ENCODE measurements around the gene OR6C2. TPM values are rescaled to one million over a fixed set of nuclear protein-coding genes. Genes with fewer than 3 reads are reported as not detected.
"Not testable (repeated sequence)": the region's sequence is repeated elsewhere in the genome, so short reads cannot be mapped to it uniquely, and the experiment has no call there.

Gene OR6C2
- not detected for polyA plus RNA-seq (ENCODE audit: insufficient read length in 4 of 4)

- DNase-seq (ENCODE audit: low read depth in 4 of 4, low spot score in 3 of 4), result no peak
These were observed at the start of gene OR6C2 for GRCh38 chr12:55443776-55444175. Gene OR6C2, plus strand, starts transcription at chr12:55444076. Its CDS starts 8,138 bp downstream, at chr12:55452214.

DNA sequence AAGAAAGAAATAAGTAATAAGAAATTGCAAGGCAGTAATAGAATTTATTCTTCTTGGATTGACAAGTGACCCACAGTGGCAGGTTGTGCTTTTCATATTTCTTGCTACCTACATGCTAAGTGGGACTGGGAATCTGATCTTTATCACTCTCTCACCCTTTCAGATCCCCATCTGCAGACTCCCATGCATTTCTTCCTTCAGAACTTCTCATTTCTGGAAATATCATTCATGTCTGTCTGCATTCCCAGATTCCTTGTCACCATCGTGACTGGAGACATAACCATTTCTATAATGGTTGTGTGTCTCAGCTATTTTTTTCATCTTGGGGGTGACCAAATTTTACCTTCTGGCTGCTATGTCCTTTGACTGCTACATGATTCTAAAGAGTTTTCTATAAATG lies 47.5 kb upstream of the OR6C2 start:
- DNase-seq (ENCODE audit: low read depth in 4 of 4, low spot score in 3 of 4), result no peak

DNA sequence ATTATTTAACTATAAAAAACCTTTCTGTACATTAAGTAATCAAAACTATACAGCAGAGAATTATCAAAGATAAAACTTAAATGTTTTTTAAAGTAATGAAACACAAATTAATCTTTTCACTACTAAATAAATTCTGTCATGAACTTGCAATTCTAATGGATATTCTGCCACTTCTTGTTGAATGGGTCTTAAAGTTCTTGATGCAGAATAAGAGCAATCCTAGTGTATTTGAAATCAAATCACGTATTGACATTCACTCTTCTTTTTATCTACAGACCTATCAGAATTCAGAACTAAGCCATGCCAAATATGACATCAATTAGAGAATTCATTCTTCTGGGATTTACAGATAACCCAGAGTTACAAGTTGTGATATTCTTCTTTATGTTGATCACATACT lies 43.6 kb upstream of the OR6C2 start, which contains the start of gene OR6C65:
TSS of gene OR6C65 (plus strand) at position 301 of the 400 bp plus-strand sequence. CDS start at position 301, 0 bp downstream.
- DNase-seq (ENCODE audit: low read depth in 4 of 4, low spot score in 3 of 4), result no peak

GRCh38 chr12:55407866-55408265 lies 36.0 kb upstream of the OR6C2 start:
- no peak for DNase-seq (ENCODE audit: low read depth in 4 of 4, low spot score in 3 of 4)

DNA sequence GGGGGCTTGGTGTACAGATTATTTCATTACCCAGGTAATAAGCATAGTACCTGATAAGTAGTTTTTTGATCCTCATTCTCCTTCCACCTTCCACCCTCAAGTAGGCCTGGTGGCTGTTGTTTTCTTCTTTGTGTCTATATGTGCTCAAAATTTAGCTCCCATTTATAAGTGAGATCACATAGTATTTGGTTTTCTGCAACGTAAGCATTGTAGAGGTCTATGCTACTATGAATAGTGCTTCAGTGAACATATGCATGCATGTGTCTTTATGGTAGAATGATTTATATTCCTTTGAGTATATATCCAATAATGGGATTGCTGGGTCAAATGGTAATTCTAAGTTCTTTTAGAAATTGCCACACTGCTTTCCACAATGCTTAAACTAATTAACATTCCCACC lies 34.7 kb upstream of the OR6C2 start:
- DNase-seq (ENCODE audit: low read depth in 4 of 4, low spot score in 3 of 4), result not testable (repeated sequence)

DNA sequence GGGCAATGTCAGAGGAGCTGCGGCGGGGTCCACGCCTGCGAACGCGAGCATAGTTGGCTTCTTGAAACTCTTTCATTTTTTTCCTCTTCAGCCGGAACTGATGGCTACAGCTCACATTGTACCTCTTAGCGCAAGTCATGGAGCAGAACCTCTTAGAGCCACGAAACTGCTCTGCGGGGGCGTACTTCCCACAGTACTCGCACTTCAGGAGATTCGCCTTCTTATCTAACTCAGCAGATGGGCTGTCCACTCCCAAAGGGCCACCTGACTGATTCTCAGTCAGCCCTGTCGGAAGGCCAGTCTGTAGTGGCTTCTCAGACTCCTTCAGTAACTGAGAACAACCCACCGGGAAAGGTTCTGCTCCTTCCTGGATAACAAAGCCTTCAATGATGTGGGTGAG lies 31.7 kb upstream of the OR6C2 start:
- DNase-seq (ENCODE audit: low read depth in 4 of 4, low spot score in 3 of 4), result not testable (repeated sequence)

GRCh38 chr12:55413498-55414388 lies 30.1 kb upstream of the OR6C2 start:
- DNase-seq (ENCODE audit: low read depth in 4 of 4, low spot score in 3 of 4), result not testable (repeated sequence)

DNA sequence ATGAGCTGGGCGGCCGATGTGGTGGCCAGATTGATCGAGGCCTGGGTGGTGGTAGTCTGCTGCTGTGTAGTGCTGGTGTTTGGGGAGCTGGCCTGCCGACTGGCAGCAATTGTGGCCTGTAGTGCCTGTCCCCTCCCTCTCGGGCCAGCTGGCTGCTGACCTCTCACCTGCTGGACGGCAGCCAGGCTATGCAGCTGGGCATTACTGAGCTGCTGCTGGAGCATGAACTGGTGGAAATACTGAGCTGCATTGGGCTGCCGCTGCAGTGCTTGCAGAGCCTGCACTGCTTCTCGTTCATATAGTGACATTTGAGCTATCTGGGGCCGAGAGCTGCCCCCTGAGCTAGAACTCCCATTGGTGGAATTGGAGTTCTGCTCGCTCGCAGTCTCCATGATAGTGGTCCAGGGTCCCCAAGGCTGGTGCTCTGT lies 29.5 kb upstream of the OR6C2 start:
- peak in 1 of 4 donors; percentile 1 for DNase-seq (ENCODE audit: low read depth in 4 of 4, low spot score in 3 of 4)

- not testable (repeated sequence) for DNase-seq (ENCODE audit: low read depth in 4 of 4, low spot score in 3 of 4)
These were observed 29.0 kb upstream of the OR6C2 start for GRCh38 chr12:55414889-55415288.

GRCh38 chr12:55416961-55417360 lies 26.9 kb upstream of the OR6C2 start:
- DNase-seq (ENCODE audit: low read depth in 4 of 4, low spot score in 3 of 4), result no peak

DNA sequence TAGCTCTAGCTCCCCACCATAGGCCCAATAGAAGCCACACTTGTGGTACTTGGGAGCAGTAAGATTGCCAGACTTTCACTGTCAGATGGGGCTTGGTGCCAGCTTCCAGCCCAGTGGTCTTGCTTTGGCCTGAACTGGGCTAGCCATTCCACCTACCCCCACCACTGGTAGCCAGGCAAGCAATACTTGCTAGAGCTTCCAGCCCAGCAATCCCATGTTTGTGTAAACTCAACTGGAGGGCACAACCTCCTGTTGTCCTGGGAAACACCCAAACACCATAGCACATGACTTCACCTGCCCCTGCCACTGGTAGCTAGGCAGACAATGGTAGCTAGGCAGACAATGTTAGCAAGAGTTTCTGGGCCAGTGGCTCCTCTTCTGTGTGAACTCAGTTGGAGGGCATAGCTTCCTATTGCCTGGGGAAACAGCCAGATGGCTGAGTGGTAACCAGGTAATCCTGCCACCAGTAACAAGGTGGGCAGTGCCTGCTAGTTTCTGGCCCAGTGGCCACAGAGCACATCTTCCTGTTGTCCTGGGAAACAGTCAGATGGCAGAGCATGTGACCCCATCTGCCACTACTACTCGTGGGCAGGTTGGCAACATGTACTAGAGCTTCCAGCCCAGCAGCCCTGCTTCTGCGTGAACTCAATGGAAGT lies 23.4 kb upstream of the OR6C2 start:
- DNase-seq (ENCODE audit: low read depth in 4 of 4, low spot score in 3 of 4), result no peak

GRCh38 chr12:55425954-55426353 lies 17.9 kb upstream of the OR6C2 start, which contains the start of gene OR6C76:
Gene OR6C76, plus strand, starts transcription at chr12:55426254. Its CDS starts 0 bp downstream, at chr12:55426254.
- no peak for DNase-seq (ENCODE audit: low read depth in 4 of 4, low spot score in 3 of 4)

DNA sequence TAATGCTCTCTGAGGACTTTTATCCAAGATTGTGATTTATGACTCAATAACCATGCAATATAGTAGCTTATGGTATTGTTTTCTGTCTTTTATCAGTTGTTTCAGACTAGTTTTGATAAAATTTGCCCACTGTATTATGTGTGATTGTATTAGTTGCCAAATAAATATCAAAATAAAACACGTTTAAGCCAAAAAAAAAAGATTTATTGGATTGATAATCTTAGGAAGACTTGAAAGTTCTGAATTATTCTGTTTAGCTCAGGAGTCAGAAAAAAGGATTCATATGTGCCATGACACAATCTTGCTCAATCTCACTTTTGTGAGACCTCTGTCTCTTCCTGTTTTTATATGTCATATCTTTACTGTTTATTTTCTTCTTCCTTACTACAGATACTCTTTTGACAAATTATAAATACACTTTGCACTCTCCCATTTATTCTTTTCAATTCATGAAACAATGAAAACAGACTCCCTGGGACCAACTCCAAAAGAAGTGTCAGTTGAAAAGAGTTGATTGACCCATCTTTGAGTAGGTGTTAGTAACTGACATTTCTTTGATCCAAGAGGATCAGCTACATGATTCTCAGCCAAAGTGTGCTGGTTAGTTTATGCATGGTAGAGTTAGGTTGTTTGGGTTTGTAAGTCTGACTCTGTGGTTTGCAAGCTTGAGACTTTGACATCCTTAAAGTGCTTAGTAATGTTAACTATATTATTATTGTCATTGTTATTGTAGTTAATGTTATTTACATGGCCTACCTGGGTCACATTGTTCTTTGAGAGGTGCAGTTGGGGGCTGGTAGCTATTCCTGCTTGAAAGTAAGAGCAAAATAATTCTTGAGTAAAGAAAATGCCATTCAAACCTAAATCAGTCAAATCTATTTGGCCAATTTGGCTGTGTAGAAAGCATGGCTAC lies 15.3 kb upstream of the OR6C2 start:
- no peak for DNase-seq (ENCODE audit: low read depth in 4 of 4, low spot score in 3 of 4)

DNA sequence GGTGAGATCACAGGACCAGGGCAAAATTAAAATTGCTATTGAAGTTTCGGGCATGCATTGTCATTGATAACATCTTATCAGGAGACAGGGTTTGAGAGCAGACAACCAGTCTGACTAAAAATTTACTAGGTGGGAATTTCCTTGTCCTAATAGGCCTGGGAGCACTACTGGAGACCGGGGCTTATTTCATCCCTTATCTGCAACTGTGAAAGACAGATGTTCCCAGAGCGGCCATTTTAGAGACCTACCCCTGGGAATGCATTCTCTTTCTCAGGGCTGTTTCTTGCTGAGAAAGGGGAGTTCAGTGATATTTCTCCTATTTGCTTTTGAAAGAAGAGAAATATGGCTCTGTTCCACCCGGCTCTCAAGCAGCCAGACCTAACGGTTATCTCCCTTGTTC lies 2.6 kb upstream of the OR6C2 start:
- DNase-seq (ENCODE audit: low read depth in 4 of 4, low spot score in 3 of 4), result not testable (repeated sequence)

- DNase-seq (ENCODE audit: low read depth in 4 of 4, low spot score in 3 of 4), result no peak
These were observed 1.5 kb downstream of the OR6C2 start for GRCh38 chr12:55445357-55445756.

- DNase-seq (ENCODE audit: low read depth in 4 of 4, low spot score in 3 of 4), result no peak
These were observed 2.5 kb downstream of the OR6C2 start for GRCh38 chr12:55446326-55446725.

DNA sequence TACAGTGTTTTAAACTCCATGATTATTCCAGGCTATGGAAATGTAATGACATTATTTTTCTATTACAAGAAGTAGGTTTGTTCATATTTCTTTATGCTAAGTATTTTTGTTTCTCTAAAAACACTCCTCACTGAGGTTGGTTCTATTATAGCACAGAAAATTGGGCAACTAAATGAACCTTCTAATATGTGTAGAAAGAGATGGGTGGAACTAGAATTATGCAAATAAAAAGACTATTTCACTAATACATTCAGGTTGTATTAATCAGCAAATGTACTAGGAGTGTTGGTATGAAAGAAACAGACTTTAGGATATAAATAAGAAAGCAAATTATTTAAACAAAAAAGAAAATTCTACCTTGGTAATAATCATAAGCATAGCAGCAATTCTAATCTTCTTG lies 4.9 kb downstream of the OR6C2 start:
- no peak for DNase-seq (ENCODE audit: low read depth in 4 of 4, low spot score in 3 of 4)

GRCh38 chr12:55464926-55465325 lies 21.1 kb downstream of the OR6C2 start:
- not testable (repeated sequence) for DNase-seq (ENCODE audit: low read depth in 4 of 4, low spot score in 3 of 4)

GRCh38 chr12:55467836-55468235 lies 24.0 kb downstream of the OR6C2 start:
- DNase-seq (ENCODE audit: low read depth in 4 of 4, low spot score in 3 of 4), result no peak

DNA sequence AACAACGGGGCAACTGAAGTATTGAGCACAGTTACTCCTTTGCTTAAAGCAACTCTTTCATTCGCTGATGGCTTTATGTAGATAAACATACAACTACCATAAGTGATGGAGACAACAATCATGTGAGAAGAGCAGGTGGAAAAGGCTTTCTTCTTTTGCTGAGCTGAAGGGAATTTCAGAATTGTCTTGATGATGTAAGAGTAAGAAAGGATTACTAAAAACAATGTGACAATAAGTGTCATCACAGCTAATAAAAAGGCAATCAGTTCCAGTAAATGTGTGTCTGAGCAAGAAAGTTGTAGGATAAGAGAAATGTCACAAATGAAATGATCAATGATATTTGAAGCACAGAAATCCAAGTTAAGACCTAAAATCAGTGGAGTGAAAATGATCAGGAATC lies 25.4 kb downstream of the OR6C2 start:
- DNase-seq (ENCODE audit: low read depth in 4 of 4, low spot score in 3 of 4), result no peak

All from left renal pelvis (tissue), 4 donors.